D721Med (cell line): ENCODE data around the gene BMP8B.

Source experiments
- DNase-seq: peaks from one replicate; pipeline ENCODE4 v3.0.0; 2011; ENCODE audit warnings: low spot score; ENCODE audit not compliant: insufficient read length
- FAIRE-seq: peaks from 2 replicates; lab custom pipeline; 2011; peaks lifted over from hg19 to GRCh38; lab: Jason Lieb, UNC
- CTCF ChIP-seq: IDR thresholded peaks from 2 replicates; pipeline ENCODE4 v1.5.1; 2012; ENCODE audit warnings: mild to moderate bottlenecking, control low read depth; ENCODE audit not compliant: insufficient read depth; ENCODE audit errors: missing control alignments

The BMP8B gene

GRCh38 chr1:39759436-39759726 lies 29.3 kb downstream of the BMP8B start:
- no peak for TF ChIP-seq CTCF
- DNase-seq (no peak), FAIRE-seq (no peak)

GRCh38 chr1:39758556-39759435 lies 29.9 kb downstream of the BMP8B start:
- FAIRE-seq (no peak), DNase-seq (no peak)
- TF ChIP-seq CTCF: no peak

GRCh38 chr1:39757501-39757900 lies 31.2 kb downstream of the BMP8B start:
- FAIRE-seq (no peak), DNase-seq (no peak)
- no peak for TF ChIP-seq CTCF

GRCh38 chr1:39755965-39756659 lies 32.6 kb downstream of the BMP8B start:
- FAIRE-seq: no peak
- DNase-seq: no peak
- no peak for TF ChIP-seq CTCF

GRCh38 chr1:39754906-39755504 lies 33.7 kb downstream of the BMP8B start:
- FAIRE-seq (no peak), DNase-seq (no peak)
- TF ChIP-seq CTCF: no peak

GRCh38 chr1:39754026-39754570 lies 34.6 kb downstream of the BMP8B start:
- TF ChIP-seq CTCF: no peak
- no peak for DNase-seq
- no peak for FAIRE-seq
